Calu3 (cell line): ENCODE measurements around the gene ZNF775. TPM values are rescaled to one million over a fixed set of nuclear protein-coding genes. Genes with fewer than 3 reads are reported as not detected.

Experiments
- BruUV-seq: library from RNA; stranded (reverse); fragments of 400-500 nt; replicated peaks from 2 replicates; lab custom pipeline; 2021; lab: Mats Ljungman, UMichigan
- CTCF ChIA-PET: fragments of 300-600 bp; sonication (Branson Sonifier 250); formaldehyde crosslinking; loops from one replicate; lab custom pipeline; 2022; ENCODE audit warnings: antibody characterized with exemption; lab: Charles Lee
- DNase-seq: peaks from one replicate; pipeline ENCODE4 v3.0.0; 2022
- H3K27ac Mint-ChIP-seq: one replicate; pipeline ENCODE4 v1.8.0; 2022; ENCODE audit warnings: mixed read lengths; ENCODE audit not compliant: unreplicated experiment
- H3K27me3 Mint-ChIP-seq: one replicate; pipeline ENCODE4 v1.8.0; 2022; ENCODE audit warnings: mixed read lengths; ENCODE audit not compliant: unreplicated experiment
- H3K36me3 Mint-ChIP-seq: one replicate; pipeline ENCODE4 v1.8.0; 2022; ENCODE audit warnings: mild to moderate bottlenecking, moderate library complexity, mixed read lengths; ENCODE audit not compliant: insufficient read depth, unreplicated experiment
- H3K4me1 Mint-ChIP-seq: one replicate; pipeline ENCODE4 v1.8.0; 2022; ENCODE audit warnings: mild to moderate bottlenecking, low read depth, mixed read lengths; ENCODE audit not compliant: unreplicated experiment
- H3K4me3 Mint-ChIP-seq: one replicate; pipeline ENCODE4 v1.8.0; 2022; ENCODE audit warnings: mild to moderate bottlenecking, low read depth, moderate library complexity, mixed read lengths; ENCODE audit not compliant: unreplicated experiment
- H3K9me3 Mint-ChIP-seq: one replicate; pipeline ENCODE4 v1.8.0; 2022; ENCODE audit warnings: low read depth, mixed read lengths; ENCODE audit not compliant: unreplicated experiment
- intact Hi-C: fragments of 100-400 bp; cut with micrococcal nuclease; formaldehyde crosslinking; loops from one replicate; pipeline ENCODE4 v1.10.0; 2022; ENCODE audit not compliant: unreplicated experiment
- total RNA-seq: library from RNA; stranded (reverse); gene quantifications from 2 replicates; pipeline ENCODE4 v1.2.3, GENCODE V29; 2022
- TF ChIP-seq, protein P1 (sequence below): fragments of 200-600 bp; IDR thresholded peaks from one replicate; pipeline ENCODE4 v1.8.0; 2022; ENCODE audit warnings: antibody characterized with exemption; ENCODE audit not compliant: unreplicated experiment

Gene ZNF775
- total RNA-seq, 1 experiment from 2014 or later, result 5.8 TPM

- peak overlapping the region; percentile 29 for H3K27ac Mint-ChIP-seq
- no TSS peak for BruUV-seq
- H3K4me3 Mint-ChIP-seq, result peak overlapping the region; percentile 71
- peak; percentile 9 for DNase-seq
- H3K36me3 Mint-ChIP-seq, result peaks cover 26% of the 10 kb centered on the region
- CTCF ChIA-PET, result interaction anchor here (1.2 to 1.4 kb wide), 2 partner anchors 29 to 36 kb away, joined by 4 read pairs; no protein-coding TSS in a partner anchor
- H3K27me3 Mint-ChIP-seq, result no peaks in the 10 kb centered on the region
- intact Hi-C loops, result no loop called here
- H3K4me1 Mint-ChIP-seq, result peaks cover 30% of the 10 kb centered on the region
- no peaks in the 10 kb centered on the region for H3K9me3 Mint-ChIP-seq
- TF ChIP-seq, protein P1, sequence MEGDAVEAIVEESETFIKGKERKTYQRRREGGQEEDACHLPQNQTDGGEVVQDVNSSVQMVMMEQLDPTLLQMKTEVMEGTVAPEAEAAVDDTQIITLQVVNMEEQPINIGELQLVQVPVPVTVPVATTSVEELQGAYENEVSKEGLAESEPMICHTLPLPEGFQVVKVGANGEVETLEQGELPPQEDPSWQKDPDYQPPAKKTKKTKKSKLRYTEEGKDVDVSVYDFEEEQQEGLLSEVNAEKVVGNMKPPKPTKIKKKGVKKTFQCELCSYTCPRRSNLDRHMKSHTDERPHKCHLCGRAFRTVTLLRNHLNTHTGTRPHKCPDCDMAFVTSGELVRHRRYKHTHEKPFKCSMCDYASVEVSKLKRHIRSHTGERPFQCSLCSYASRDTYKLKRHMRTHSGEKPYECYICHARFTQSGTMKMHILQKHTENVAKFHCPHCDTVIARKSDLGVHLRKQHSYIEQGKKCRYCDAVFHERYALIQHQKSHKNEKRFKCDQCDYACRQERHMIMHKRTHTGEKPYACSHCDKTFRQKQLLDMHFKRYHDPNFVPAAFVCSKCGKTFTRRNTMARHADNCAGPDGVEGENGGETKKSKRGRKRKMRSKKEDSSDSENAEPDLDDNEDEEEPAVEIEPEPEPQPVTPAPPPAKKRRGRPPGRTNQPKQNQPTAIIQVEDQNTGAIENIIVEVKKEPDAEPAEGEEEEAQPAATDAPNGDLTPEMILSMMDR, result no peak
Measured at GRCh38 chr7:150406567-150407421, 27.7 kb downstream of the ZNF775 start.

GRCh38 chr7:150407588-150408392, 28.7 kb downstream of the ZNF775 start:
- Mint-ChIP-seq H3K27me3 (no peaks in the 10 kb centered on the region), H3K4me3 (no peak overlapping the region), H3K36me3 (peaks cover 26% of the 10 kb centered on the region), H3K4me1 (peaks cover 30% of the 10 kb centered on the region), H3K27ac (no peak overlapping the region), H3K9me3 (no peaks in the 10 kb centered on the region)
- no TSS peak for BruUV-seq
- TF ChIP-seq, protein P1, result no peak
- DNase-seq, result no peak
- intact Hi-C loops, result no loop called here
- CTCF ChIA-PET, result interaction anchor here (1.4 kb wide), 1 partner anchor 37 kb away, joined by 4 read pairs; no protein-coding TSS in a partner anchor

DNA sequence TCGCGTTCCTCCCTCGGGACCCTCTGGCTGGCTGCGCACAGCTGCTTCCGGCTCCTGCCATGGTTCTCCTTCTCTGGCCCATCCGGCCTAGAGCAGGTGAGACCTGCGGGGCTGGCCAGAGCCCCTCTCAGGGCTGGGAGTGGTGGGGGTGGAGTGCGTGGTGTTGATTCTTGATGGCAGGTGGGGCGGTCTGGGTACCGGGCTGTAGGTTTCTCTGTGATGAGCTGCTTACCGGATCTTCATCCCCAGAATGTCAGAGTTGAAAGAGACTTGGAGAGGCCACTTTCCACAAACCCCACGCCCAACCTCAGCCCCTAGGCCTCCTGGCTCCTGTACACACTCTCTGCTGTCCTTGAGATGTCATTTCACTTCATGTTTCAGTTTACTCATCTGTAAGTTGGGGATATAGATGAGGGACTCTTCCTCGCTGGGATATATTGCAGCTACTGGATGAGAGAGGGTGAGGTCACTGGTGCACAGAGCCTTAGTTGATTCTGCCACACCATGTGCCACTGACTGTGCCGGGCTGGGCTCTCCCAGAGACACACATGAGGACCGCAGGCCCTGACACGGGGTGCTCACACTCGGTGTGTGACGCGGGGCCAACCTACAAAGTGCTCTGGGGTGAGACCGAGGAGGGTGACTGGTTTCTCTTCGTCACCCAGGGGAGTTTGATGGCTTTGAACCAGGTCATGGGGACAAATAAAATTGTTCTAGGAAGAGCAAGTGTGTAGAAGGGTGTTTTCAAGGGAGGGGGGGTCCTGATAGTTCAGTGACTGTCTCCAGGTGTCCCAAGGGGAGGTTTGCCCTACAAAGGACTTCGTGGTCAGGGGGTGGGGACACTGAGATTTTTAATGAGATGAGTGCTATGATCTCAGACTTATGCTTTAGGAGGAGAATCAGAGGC, 29.5 kb downstream of the ZNF775 start:
- BruUV-seq, result no TSS peak
- intact Hi-C loops, result no loop called here
- CTCF ChIA-PET, result interaction anchor here (0.8 kb wide), 1 partner anchor 45 kb away, joined by 7 read pairs; no protein-coding TSS in a partner anchor
- Mint-ChIP-seq H3K36me3 (peaks cover 26% of the 10 kb centered on the region), H3K4me1 (peaks cover 30% of the 10 kb centered on the region), H3K9me3 (no peaks in the 10 kb centered on the region), H3K27ac (peak overlapping the region; percentile 24), H3K27me3 (no peaks in the 10 kb centered on the region), H3K4me3 (no peak overlapping the region)
- TF ChIP-seq, protein P1, result no peak
- no peak for DNase-seq
